B cell (primary cell): ENCODE data around the gene RAB6B. TPM values are rescaled to one million over a fixed set of nuclear protein-coding genes. Genes with fewer than 3 reads are reported as not detected.
"Not testable (repeated sequence)": the region's sequence is repeated elsewhere in the genome, so short reads cannot be mapped to it uniquely, and the experiment has no call there.

Source experiments
- ATAC-seq: fragments of 200-7000 bp; cut with Tn5 transposase; one replicate; pipeline ENCODE4 v1.10.0; 2021; ENCODE audit warnings: low read depth, mild to moderate bottlenecking, moderate number of reproducible peaks, moderate library complexity
- CTCF ChIA-PET: fragments of 350-600 bp; sonication (Branson Sonifier 250); formaldehyde crosslinking; loops from one replicate; lab custom pipeline; 2021; ENCODE audit warnings: antibody characterized with exemption, inconsistent platforms; lab: Charles Lee
- POLR2A ChIA-PET: fragments of 350-600 bp; sonication (Branson Sonifier 250); formaldehyde crosslinking; loops from one replicate; lab custom pipeline; 2021; ENCODE audit warnings: antibody characterized with exemption; lab: Charles Lee
- DNase-seq: peaks from one replicate; pipeline ENCODE4 v3.0.0; 2013
- H2AFZ ChIP-seq: 2 replicates; pipeline ENCODE4 v1.6.1; 2012; ENCODE audit warnings: mild to moderate bottlenecking, low read depth, low read length; ENCODE audit not compliant: insufficient read depth, poor library complexity, severe bottlenecking
- H3K27ac ChIP-seq, 2 donors: 1 replicate in 1 of 2; 2 replicates in 1 of 2; pipeline ENCODE4 v1.5.1; 2012 to 2013; ENCODE audit warnings: low read length in 2 of 2, mild to moderate bottlenecking in 2 of 2, moderate library complexity in 1 of 2
- H3K27me3 ChIP-seq, 4 experiments: fragments of 200-600 bp in 1 of 4; sonication (generic) in 1 of 4; replicated peaks in 1 of 4; 1 replicate in 2 of 4; 2 replicates in 2 of 4; pipeline versions ENCODE4 v1.6.1 to v1.7.0; 2013 to 2016; ENCODE audit warnings: low read length in 3 of 4, mild to moderate bottlenecking in 2 of 4, mixed read lengths in 1 of 4, moderate library complexity in 1 of 4; ENCODE audit not compliant: insufficient read depth in 4 of 4, control insufficient read depth in 3 of 4; ENCODE audit errors: control extremely low read depth in 1 of 4
- H3K36me3 ChIP-seq, 2 experiments: replicated peaks in 1 of 2; 1 replicate in 1 of 2; 2 replicates in 1 of 2; pipeline versions ENCODE4 v1.6.1 to v1.7.1; 2013; ENCODE audit warnings: low read length in 1 of 2; ENCODE audit not compliant: insufficient read depth in 2 of 2, control insufficient read depth in 1 of 2; ENCODE audit errors: control extremely low read depth in 1 of 2, extremely low read depth in 1 of 2
- H3K4me1 ChIP-seq, 2 donors: fragments of 200-600 bp in 1 of 2; sonication (generic) in 1 of 2; 1 replicate in 1 of 2; 2 replicates in 1 of 2; pipeline versions ENCODE4 v1.5.1 to v1.6.1; 2013 to 2017; ENCODE audit warnings: low read length in 2 of 2; ENCODE audit not compliant: control insufficient read depth in 2 of 2, insufficient read depth in 2 of 2
- H3K4me2 ChIP-seq: replicated peaks from 2 replicates; pipeline ENCODE3; 2012; ENCODE audit warnings: mild to moderate bottlenecking, low read depth, low read length; ENCODE audit not compliant: poor library complexity, severe bottlenecking
- H3K4me3 ChIP-seq, 5 experiments: fragments of 200-600 bp in 1 of 5; sonication (generic) in 1 of 5; 1 replicate in 3 of 5; 2 replicates in 2 of 5; pipeline versions ENCODE4 v1.5.1 to v1.7.0; 2011 to 2016; ENCODE audit warnings: low read length in 4 of 5, mild to moderate bottlenecking in 4 of 5, low read depth in 2 of 5, control low read depth in 1 of 5, moderate library complexity in 1 of 5; ENCODE audit not compliant: insufficient read depth in 1 of 5; ENCODE audit errors: control extremely low read depth in 1 of 5, extremely low read depth in 1 of 5
- H3K79me2 ChIP-seq: fragments of 200-600 bp; sonication (generic); one replicate; pipeline ENCODE4 v1.6.0; 2016; ENCODE audit warnings: low read length; ENCODE audit not compliant: control insufficient read depth, insufficient read depth
- H3K9ac ChIP-seq: fragments of 200-600 bp; sonication (generic); 2 replicates; pipeline ENCODE4 v1.6.1; 2017; ENCODE audit warnings: mild to moderate bottlenecking, low read length, moderate library complexity
- H3K9me3 ChIP-seq, 3 donors: one replicate each; pipeline versions ENCODE4 v1.6.1 to v1.7.1; 2013; ENCODE audit warnings: low read length in 2 of 3; ENCODE audit not compliant: control insufficient read depth in 2 of 3, insufficient read depth in 1 of 3; ENCODE audit errors: control extremely low read depth in 1 of 3
- H4K20me1 ChIP-seq: 2 replicates; pipeline ENCODE4 v1.6.0; 2012; ENCODE audit warnings: mild to moderate bottlenecking, low read length; ENCODE audit not compliant: insufficient read depth, control insufficient read depth, poor library complexity, severe bottlenecking
- H3K27ac Mint-ChIP-seq: one replicate; pipeline ENCODE4 v1.8.0; 2021; ENCODE audit warnings: mixed read lengths
- H3K27me3 Mint-ChIP-seq: one replicate; pipeline ENCODE4 v1.8.0; 2021; ENCODE audit warnings: mixed read lengths
- H3K4me1 Mint-ChIP-seq: one replicate; pipeline ENCODE4 v1.8.0; 2021; ENCODE audit warnings: mixed read lengths
- H3K4me3 Mint-ChIP-seq: one replicate; pipeline ENCODE4 v1.8.0; 2021; ENCODE audit warnings: mixed read lengths
- H3K9me3 Mint-ChIP-seq: one replicate; pipeline ENCODE4 v1.8.0; 2022; ENCODE audit warnings: mixed read lengths; ENCODE audit not compliant: insufficient read depth
- CTCF ChIP-seq: fragments of 200-600 bp; IDR thresholded peaks from one replicate; pipeline ENCODE4 v1.8.0; 2022; ENCODE audit warnings: antibody characterized with exemption, mild to moderate bottlenecking
- EZH2 ChIP-seq: IDR thresholded peaks from 2 replicates; pipeline ENCODE4 v1.6.1; 2012; ENCODE audit warnings: borderline replicate concordance, low read depth, mild to moderate bottlenecking, moderate library complexity, low read length; ENCODE audit not compliant: insufficient read depth, poor library complexity, severe bottlenecking
- WGBS: methylation state at CpG from one replicate; pipeline ENCODE4 v1.1.5; 2013; ENCODE audit warnings: missing lambda C conversion rate; ENCODE audit not compliant: insufficient coverage; 5-methylcytosine and 5-hydroxymethylcytosine counted together
- intact Hi-C: fragments of 100-400 bp; cut with micrococcal nuclease; formaldehyde crosslinking; loops from one replicate; pipeline ENCODE4 v1.10.0; 2022
- polyA plus RNA-seq: library from polyadenylated mRNA; depleted of rRNA; stranded (reverse); fragments of >200 nt; gene quantifications from 2 replicates; pipeline ENCODE4 v1.2.3, GENCODE V29; 2012
- total RNA-seq, 2 donors: library from RNA; stranded (reverse); fragments of 120-200 nt in 1 of 2; gene quantifications; 1 replicate in 1 of 2; 2 replicates in 1 of 2; pipeline versions ENCODE4 v1.2.3 to v1.2.4, GENCODE V29; 2013 to 2022

Gene RAB6B
- total and polyA plus RNA-seq, 2 donors (not counting 1 experiment from before 2014, with no cell fraction given): not detected

- no peaks in the 10 kb centered on the region for H3K4me1 Mint-ChIP-seq
- POLR2A ChIA-PET: no interaction called here
- intact Hi-C loops: no loop called here
- Histone ChIP-seq H3K4me3 (no peak overlapping the region), H3K27me3 (peaks cover 0 to 6% (median 2%) of the 10 kb centered on the region in 4 experiments), H3K4me2 (no peak overlapping the region), H3K36me3 (no peaks in the 10 kb centered on the region), H3K4me1 (no peaks in the 10 kb centered on the region), H4K20me1 (no peaks in the 10 kb centered on the region), H3K9ac (no peak overlapping the region), H3K9me3 (peaks cover 0 to 5% (median 0%) of the 10 kb centered on the region in 3 donors), H3K27ac (no peak overlapping the region), H2AFZ (no peak overlapping the region), H3K79me2 (no peaks in the 10 kb centered on the region)
- no peak for DNase-seq
- H3K27me3 Mint-ChIP-seq: peaks cover 15% of the 10 kb centered on the region
- H3K4me3 Mint-ChIP-seq: no peak overlapping the region
- H3K27ac Mint-ChIP-seq: no peak overlapping the region
- CTCF ChIA-PET: no interaction called here
- no peaks in the 10 kb centered on the region for H3K9me3 Mint-ChIP-seq
- TF ChIP-seq CTCF (no peak), EZH2 (no peak)
- ATAC-seq: no peak
These were observed 114.1 kb downstream of the RAB6B start for GRCh38 chr3:133781570-133781969.

GRCh38 chr3:133780756-133781155 lies 114.9 kb downstream of the RAB6B start:
- H3K4me3 Mint-ChIP-seq, H3K4me3 ChIP-seq, DNase-seq, H4K20me1 ChIP-seq, intact Hi-C loops, H3K27ac Mint-ChIP-seq, H3K4me1 Mint-ChIP-seq, H3K9me3 Mint-ChIP-seq, H3K4me2 ChIP-seq, H3K79me2 ChIP-seq, POLR2A ChIA-PET, CTCF ChIA-PET, H3K9ac ChIP-seq, H3K27me3 ChIP-seq, H3K9me3 ChIP-seq, H3K27ac ChIP-seq, ATAC-seq, H2AFZ ChIP-seq, H3K36me3 ChIP-seq, H3K4me1 ChIP-seq: not testable (repeated sequence)
- no CpG with 5 or more reads among the region's 6 CpGs for WGBS
- H3K27me3 Mint-ChIP-seq: peaks cover 15% of the 10 kb centered on the region
